ENCODE results near the gene TNNI3K. TPM values are rescaled to one million over a fixed set of nuclear protein-coding genes. Genes with fewer than 3 reads are reported as not detected.

The TNNI3K gene
- under 1 TPM in 1 of 4 donors, not detected in 3; 0.19 TPM for total RNA-seq

- Histone ChIP-seq H3K4me3 (no peak within 1 kb of the TSS), H3K9me3 (no peaks in the 10 kb centered on the region), H3K27ac (no peak within 1 kb of the TSS), H3K4me1 (no peaks in the 10 kb centered on the region), H3K27me3 (no peaks in the 10 kb centered on the region), H3K36me3 (no peaks in the 10 kb centered on the region)
- intact Hi-C loops (cut with DNase I), result no loop called here
- 19 to 38% methylated on average over 2 of the region's 2 CpGs for WGBS, 2 donors
- TF ChIP-seq CTCF (IDR thresholded peaks at IDR 0.05) (no peak), POLR2A (IDR thresholded peaks at IDR 0.05) (no peak)
- no peak for DNase-seq
Measured at GRCh38 chr1:74235153-74235552, at the start of gene TNNI3K. Gene TNNI3K, plus strand, starts transcription at chr1:74235387. Its CDS starts 65 bp downstream, at chr1:74235452.

- no peak overlapping the region for H3K4me3 ChIP-seq
- WGBS, 2 donors, result 23 to 27% methylated on average over 2 of the region's 2 CpGs
- TF ChIP-seq CTCF (IDR thresholded peaks at IDR 0.05) (no peak), POLR2A (IDR thresholded peaks at IDR 0.05) (no peak)
- H3K9me3 ChIP-seq, result no peaks in the 10 kb centered on the region
- H3K36me3 ChIP-seq, result no peaks in the 10 kb centered on the region
- intact Hi-C loops (cut with DNase I), result no loop called here
- no peaks in the 10 kb centered on the region for H3K27me3 ChIP-seq
- peaks cover 0 to 10% (median 0%) of the 10 kb centered on the region in 3 donors for H3K4me1 ChIP-seq
- no peak overlapping the region for H3K27ac ChIP-seq
- DNase-seq, result no peak
Measured at GRCh38 chr1:74193908-74194307, 41.3 kb upstream of the TNNI3K start.

GRCh38 chr1:74195339-74195738 is 39.8 kb upstream of the TNNI3K start:
- H3K4me1 ChIP-seq, result peaks cover 0 to 20% (median 0%) of the 10 kb centered on the region in 3 donors
- no peaks in the 10 kb centered on the region for H3K9me3 ChIP-seq
- H3K36me3 ChIP-seq, result peaks cover 0 to 7% (median 0%) of the 10 kb centered on the region in 3 donors
- no peak overlapping the region for H3K4me3 ChIP-seq
- no peak for DNase-seq
- intact Hi-C loops (cut with DNase I), result no loop called here
- H3K27ac ChIP-seq, result no peak overlapping the region
- TF ChIP-seq POLR2A (IDR thresholded peaks at IDR 0.05) (no peak), CTCF (IDR thresholded peaks at IDR 0.05) (no peak)
- no peaks in the 10 kb centered on the region for H3K27me3 ChIP-seq

- peak overlapping the region; percentile 43 to 78 (median 68) for H3K4me3 ChIP-seq
- no peak for DNase-seq
- H3K9me3 ChIP-seq, result no peaks in the 10 kb centered on the region
- WGBS, 2 donors, result 68 to 73% methylated on average over 5 of the region's 5 CpGs
- H3K27ac ChIP-seq, result peak overlapping the region in 3 of 4 donors; percentile 89 to 92 (median 89)
- H3K4me1 ChIP-seq, result peaks cover 0 to 20% (median 0%) of the 10 kb centered on the region in 3 donors
- TF ChIP-seq POLR2A (IDR thresholded peaks at IDR 0.05), result no peak
- no peak for TF ChIP-seq CTCF (IDR thresholded peaks at IDR 0.05)
- no peaks in the 10 kb centered on the region for H3K27me3 ChIP-seq
- H3K36me3 ChIP-seq, result peaks cover 0 to 25% (median 0%) of the 10 kb centered on the region in 3 donors
- intact Hi-C loops (cut with DNase I), result no loop called here
Measured at GRCh38 chr1:74197255-74197654, 37.9 kb upstream of the TNNI3K start.

GRCh38 chr1:74197657-74198552 is 37.3 kb upstream of the TNNI3K start, which contains the start of the genes FPGT and LRRIQ3:
Gene FPGT, plus strand, starts transcription at chr1:74198242. Its CDS starts 37 bp downstream, at chr1:74198279.
Gene LRRIQ3, minus strand, starts transcription at chr1:74198176. Its CDS starts 14,492 bp downstream, at chr1:74183684.
- intact Hi-C loops (cut with DNase I), result no loop called here
- H3K4me1 ChIP-seq, result peaks cover 0 to 20% (median 0%) of the 10 kb centered on the region in 3 donors
- 4 to 5% methylated on average over 21 to 30 of the region's 41 CpGs for WGBS, 2 donors
- peaks cover 0 to 28% (median 0%) of the 10 kb centered on the region in 3 donors for H3K36me3 ChIP-seq
- peak within 1 kb of the TSS; percentile 77 to 92 (median 89) for H3K27ac ChIP-seq
- DNase-seq, result peak; percentile 52
- peak within 1 kb of the TSS; percentile 43 to 78 (median 68) for H3K4me3 ChIP-seq
- TF ChIP-seq POLR2A (IDR thresholded peaks at IDR 0.05), result peak in 3 of 4 donors; percentile 54 to 80 (median 71)
- TF ChIP-seq CTCF (IDR thresholded peaks at IDR 0.05), result peak in 1 of 6 experiments; percentile 18
- H3K9me3 ChIP-seq, result no peaks in the 10 kb centered on the region
- no peaks in the 10 kb centered on the region for H3K27me3 ChIP-seq
